WERI-Rb-1 (cell line): ENCODE results near the gene NRSN2.

Experiments
- DNase-seq: peaks from one replicate; pipeline ENCODE4 v3.0.0-alpha.2; 2020
- H3K27ac ChIP-seq: fragments of 250-450 bp; sonication (Bioruptor Pico); 2 replicates; pipeline ENCODE4 v1.5.1; 2020; ENCODE audit warnings: mild to moderate bottlenecking, moderate library complexity
- H3K27me3 ChIP-seq: fragments of 250-450 bp; sonication (Bioruptor Pico); 2 replicates; pipeline ENCODE4 v1.5.1; 2021; ENCODE audit warnings: mild to moderate bottlenecking, low read depth, moderate library complexity; ENCODE audit not compliant: insufficient read depth, severe bottlenecking
- H3K36me3 ChIP-seq: fragments of 250-450 bp; sonication (Bioruptor Pico); 2 replicates; pipeline ENCODE4 v1.5.1; 2020; ENCODE audit warnings: mild to moderate bottlenecking, moderate library complexity
- H3K4me3 ChIP-seq: 2 replicates; pipeline ENCODE4 v1.5.1; 2011; ENCODE audit warnings: low read depth, mild to moderate bottlenecking, control low read depth, low read length
- H3K9me3 ChIP-seq: fragments of 250-450 bp; sonication (Bioruptor Pico); 2 replicates; pipeline ENCODE4 v1.5.1; 2021; ENCODE audit warnings: mild to moderate bottlenecking, moderate library complexity; ENCODE audit not compliant: severe bottlenecking
- CTCF ChIP-seq: IDR thresholded peaks from 2 replicates; pipeline ENCODE4 v1.5.1; 2011; ENCODE audit warnings: low read depth, mild to moderate bottlenecking, control low read depth, inconsistent platforms, low read length

Gene NRSN2

GRCh38 chr20:396619-397431 is 49.9 kb downstream of the NRSN2 start:
- DNase-seq = no peak
- TF ChIP-seq CTCF = no peak
- H3K4me3 ChIP-seq = no peak overlapping the region
- peaks cover 30% of the 10 kb centered on the region for H3K36me3 ChIP-seq
- no peaks in the 10 kb centered on the region for H3K27me3 ChIP-seq
- H3K9me3 ChIP-seq = no peaks in the 10 kb centered on the region
- H3K27ac ChIP-seq = no peak overlapping the region

- no peak for TF ChIP-seq CTCF
- DNase-seq = no peak
- Histone ChIP-seq H3K9me3 (no peaks in the 10 kb centered on the region), H3K4me3 (no peak overlapping the region), H3K27ac (no peak overlapping the region), H3K27me3 (no peaks in the 10 kb centered on the region), H3K36me3 (peaks cover 27% of the 10 kb centered on the region)
These were observed 50.7 kb downstream of the NRSN2 start for GRCh38 chr20:397432-398237.

- Histone ChIP-seq H3K4me3 (no peak overlapping the region), H3K9me3 (no peaks in the 10 kb centered on the region), H3K36me3 (peaks cover 20% of the 10 kb centered on the region), H3K27me3 (no peaks in the 10 kb centered on the region), H3K27ac (no peak overlapping the region)
- TF ChIP-seq CTCF = no peak
- no peak for DNase-seq
These were observed 52.3 kb downstream of the NRSN2 start for GRCh38 chr20:399182-399707.

GRCh38 chr20:400128-400453 is 53.2 kb downstream of the NRSN2 start:
- Histone ChIP-seq H3K9me3 (no peaks in the 10 kb centered on the region), H3K36me3 (peaks cover 12% of the 10 kb centered on the region), H3K27ac (no peak overlapping the region), H3K4me3 (no peak overlapping the region), H3K27me3 (no peaks in the 10 kb centered on the region)
- TF ChIP-seq CTCF = no peak
- no peak for DNase-seq

- no peak for TF ChIP-seq CTCF
- H3K9me3 ChIP-seq = no peaks in the 10 kb centered on the region
- H3K36me3 ChIP-seq = peaks cover 12% of the 10 kb centered on the region
- DNase-seq = no peak
- H3K4me3 ChIP-seq = no peak overlapping the region
- no peak overlapping the region for H3K27ac ChIP-seq
- H3K27me3 ChIP-seq = no peaks in the 10 kb centered on the region
These were observed 53.8 kb downstream of the NRSN2 start for GRCh38 chr20:400454-401275.
